ENCODE results near the gene CDKN3. TPM values are rescaled to one million over a fixed set of nuclear protein-coding genes. Genes with fewer than 3 reads are reported as not detected.
"Not testable (repeated sequence)": the region's sequence is repeated elsewhere in the genome, so short reads cannot be mapped to it uniquely, and the experiment has no call there.

CDKN3 gene
- polyA plus RNA-seq, 1 donor = 15.1 TPM

DNA sequence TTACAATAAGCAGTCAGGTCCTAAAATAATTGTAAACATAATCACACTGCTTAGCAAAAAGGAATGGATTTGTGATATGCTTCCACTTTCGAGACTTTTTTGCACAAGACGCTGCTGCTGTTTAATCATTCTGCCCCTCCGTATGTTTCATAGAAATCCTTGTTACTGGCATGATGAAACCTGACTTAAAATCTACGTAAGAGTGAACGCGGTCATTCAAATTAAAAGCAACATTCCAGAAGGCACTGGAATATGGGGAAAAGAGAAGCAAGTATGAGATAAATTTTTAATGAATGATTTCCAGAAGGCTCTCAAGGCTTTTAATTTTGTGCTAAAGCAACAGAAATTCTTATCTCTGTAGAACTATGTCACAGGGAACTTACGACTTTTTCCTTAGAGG, 43.2 kb downstream of the CDKN3 start:
- Histone ChIP-seq H3K36me3 (ENCODE audit: control insufficient read depth, insufficient read depth, low read length) (no peaks in the 10 kb centered on the region), H3K9me3 (ENCODE audit: control insufficient read depth, low read depth, low read length) (no peaks in the 10 kb centered on the region), H3K27ac (ENCODE audit: low read length) (peak overlapping the region; percentile 64), H3K27me3 (ENCODE audit: control insufficient read depth, insufficient read depth, low read length) (no peaks in the 10 kb centered on the region), H3K4me3 (ENCODE audit: low read length) (peak overlapping the region; percentile 74), H3K4me1 (ENCODE audit: control insufficient read depth, insufficient read depth, low read length) (no peaks in the 10 kb centered on the region)
- DNase-seq = no peak
- no CpG with 5 or more reads among the region's 7 CpGs for WGBS (ENCODE audit: insufficient coverage, low lambda C conversion rate)

DNA sequence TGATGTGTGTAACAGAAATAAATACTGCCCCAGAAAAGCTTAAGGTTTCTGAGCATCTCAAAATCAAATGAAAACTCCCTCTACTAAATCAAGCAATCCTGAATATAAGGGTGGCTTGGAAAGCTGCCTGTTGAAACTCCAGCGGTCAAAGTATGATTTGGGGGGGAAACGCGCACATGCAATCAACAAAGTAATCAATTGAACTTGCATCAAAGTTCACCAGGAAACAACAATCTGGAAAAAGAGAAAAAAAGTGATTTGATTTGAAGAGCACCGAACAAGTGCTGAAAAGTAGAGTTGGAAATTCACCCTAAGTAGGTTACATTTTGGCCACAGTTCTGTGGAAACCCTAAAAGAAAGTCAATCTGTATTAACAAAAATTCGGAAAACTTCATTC, 43.7 kb downstream of the CDKN3 start:
- Histone ChIP-seq H3K4me1 (ENCODE audit: control insufficient read depth, insufficient read depth, low read length) (no peaks in the 10 kb centered on the region), H3K27ac (ENCODE audit: low read length) (peak overlapping the region; percentile 64), H3K36me3 (ENCODE audit: control insufficient read depth, insufficient read depth, low read length) (no peaks in the 10 kb centered on the region), H3K4me3 (ENCODE audit: low read length) (peak overlapping the region; percentile 74), H3K27me3 (ENCODE audit: control insufficient read depth, insufficient read depth, low read length) (no peaks in the 10 kb centered on the region), H3K9me3 (ENCODE audit: control insufficient read depth, low read depth, low read length) (no peaks in the 10 kb centered on the region)
- WGBS (ENCODE audit: insufficient coverage, low lambda C conversion rate) = 0% methylated on average over 1 of the region's 5 CpGs
- peak in 1 of 2 donors; percentile 14 for DNase-seq

DNA sequence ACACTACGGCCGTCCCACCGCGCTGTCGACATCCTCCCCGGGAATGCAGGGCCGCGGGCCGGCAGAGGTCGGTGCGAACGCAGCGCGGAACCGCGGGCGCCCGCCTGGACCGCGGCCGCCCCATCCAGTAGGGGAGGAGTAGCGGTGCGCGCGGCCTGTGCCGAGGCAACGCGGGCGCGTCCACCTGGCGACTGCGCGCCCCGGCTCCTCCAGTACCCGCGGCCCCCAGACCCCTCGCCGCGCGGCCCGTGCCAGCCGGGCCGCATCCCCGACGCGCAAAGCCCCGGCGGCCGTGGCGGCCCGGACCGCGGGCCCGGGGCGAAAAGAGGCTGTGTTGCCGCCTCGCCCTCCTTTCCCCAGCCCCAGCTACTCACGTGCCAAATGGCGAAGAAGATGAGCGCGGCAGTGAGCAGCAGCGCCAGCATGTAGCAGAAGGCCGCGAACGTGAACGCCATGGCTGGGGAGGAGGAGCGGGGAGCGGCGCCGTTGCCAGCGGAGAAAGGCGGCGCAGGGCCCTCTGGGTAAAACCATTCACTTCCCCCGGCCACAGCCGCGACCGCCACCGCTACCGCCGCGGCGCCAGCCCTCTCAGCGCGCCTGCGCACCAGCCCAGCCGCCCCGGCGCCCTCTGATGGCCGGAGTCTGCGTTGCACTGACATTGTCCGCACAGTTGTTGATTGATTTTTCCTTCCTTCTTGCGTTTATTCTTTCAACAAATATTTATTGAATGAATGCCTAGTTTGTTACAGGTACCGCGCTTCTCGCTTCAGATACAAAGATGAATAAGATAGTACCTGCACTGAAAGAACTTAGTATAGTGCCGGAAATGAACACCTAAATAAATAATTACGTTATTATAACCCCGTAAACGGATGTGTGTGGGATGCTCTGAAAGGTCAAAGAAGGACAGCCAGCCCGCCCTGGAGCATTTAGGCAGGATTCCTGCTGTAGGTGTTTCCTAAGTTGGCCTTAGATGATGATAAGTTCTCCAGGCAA, 44.4 kb downstream of the CDKN3 start, which contains the start of gene CNIH1:
Gene CNIH1, minus strand, starts transcription at position 502 of the 996 bp plus-strand sequence. Its CDS starts 47 bp downstream, at position 455.
- Histone ChIP-seq H3K27me3 (ENCODE audit: control insufficient read depth, insufficient read depth, low read length) (no peaks in the 10 kb centered on the region), H3K9me3 (ENCODE audit: control insufficient read depth, low read depth, low read length) (no peaks in the 10 kb centered on the region), H3K4me3 (ENCODE audit: low read length) (peak within 1 kb of the TSS; percentile 74), H3K27ac (ENCODE audit: low read length) (peak within 1 kb of the TSS; percentile 91), H3K4me1 (ENCODE audit: control insufficient read depth, insufficient read depth, low read length) (peaks cover 3% of the 10 kb centered on the region), H3K36me3 (ENCODE audit: control insufficient read depth, insufficient read depth, low read length) (no peaks in the 10 kb centered on the region)
- 0% methylated on average over 1 of the region's 100 CpGs for WGBS (ENCODE audit: insufficient coverage, low lambda C conversion rate)
- peak; percentile 92 to 96 for DNase-seq

DNA sequence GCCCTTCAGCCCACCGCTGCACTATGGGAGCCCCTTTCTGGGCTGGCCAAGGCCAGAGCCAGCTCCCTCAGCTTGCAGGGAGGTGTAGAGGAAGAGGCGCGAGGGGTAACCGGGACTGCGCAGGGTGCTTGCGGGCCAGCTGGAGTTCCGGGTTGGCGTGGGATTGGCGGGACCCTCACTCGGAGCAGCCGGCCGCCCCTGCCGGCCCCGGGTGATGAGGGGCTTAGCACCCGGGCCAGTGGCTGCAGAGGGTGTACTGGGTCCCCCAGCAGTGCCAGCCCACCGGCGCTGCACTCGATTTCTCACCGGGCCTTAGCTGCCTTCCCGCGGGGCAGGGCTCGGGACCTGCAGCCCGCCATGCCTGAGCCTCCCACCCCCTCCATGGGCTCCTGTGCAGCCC, 46.2 kb downstream of the CDKN3 start:
- not testable (repeated sequence) for H3K27me3 ChIP-seq (ENCODE audit: control insufficient read depth, insufficient read depth, low read length); H3K4me3 ChIP-seq (ENCODE audit: low read length); H3K9me3 ChIP-seq (ENCODE audit: control insufficient read depth, low read depth, low read length); H3K36me3 ChIP-seq (ENCODE audit: control insufficient read depth, insufficient read depth, low read length); DNase-seq; H3K27ac ChIP-seq (ENCODE audit: low read length)
- peaks cover 11% of the 10 kb centered on the region for H3K4me1 ChIP-seq (ENCODE audit: control insufficient read depth, insufficient read depth, low read length)
- no CpG with 5 or more reads among the region's 23 CpGs for WGBS (ENCODE audit: insufficient coverage, low lambda C conversion rate)

DNA sequence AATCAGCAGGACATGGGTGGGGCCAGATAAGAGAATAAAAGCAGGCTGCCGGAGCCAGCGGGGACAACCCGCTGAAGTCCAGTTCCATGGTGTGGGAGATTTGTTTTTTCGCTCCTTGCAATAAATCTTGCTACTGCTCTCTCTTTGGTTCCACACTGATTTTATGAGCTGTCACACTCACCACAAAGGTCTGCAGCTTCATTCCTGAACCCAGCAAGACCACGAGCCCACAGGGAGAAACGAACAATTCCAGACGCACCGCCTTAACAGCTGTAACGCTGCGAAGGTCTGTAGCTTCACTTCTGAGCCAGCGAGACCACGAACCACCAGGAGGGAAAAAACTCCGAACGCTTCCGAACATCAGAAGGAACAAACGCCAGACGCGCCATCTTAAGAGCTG, 47.2 kb downstream of the CDKN3 start:
- no peak for DNase-seq
- H3K9me3 ChIP-seq (ENCODE audit: control insufficient read depth, low read depth, low read length) = no peaks in the 10 kb centered on the region
- peaks cover 11% of the 10 kb centered on the region for H3K4me1 ChIP-seq (ENCODE audit: control insufficient read depth, insufficient read depth, low read length)
- WGBS (ENCODE audit: insufficient coverage, low lambda C conversion rate) = 75% methylated on average over 8 of the region's 18 CpGs
- no peak overlapping the region for H3K27ac ChIP-seq (ENCODE audit: low read length)
- H3K27me3 ChIP-seq (ENCODE audit: control insufficient read depth, insufficient read depth, low read length) = no peaks in the 10 kb centered on the region
- no peaks in the 10 kb centered on the region for H3K36me3 ChIP-seq (ENCODE audit: control insufficient read depth, insufficient read depth, low read length)
- H3K4me3 ChIP-seq (ENCODE audit: low read length) = no peak overlapping the region

DNA sequence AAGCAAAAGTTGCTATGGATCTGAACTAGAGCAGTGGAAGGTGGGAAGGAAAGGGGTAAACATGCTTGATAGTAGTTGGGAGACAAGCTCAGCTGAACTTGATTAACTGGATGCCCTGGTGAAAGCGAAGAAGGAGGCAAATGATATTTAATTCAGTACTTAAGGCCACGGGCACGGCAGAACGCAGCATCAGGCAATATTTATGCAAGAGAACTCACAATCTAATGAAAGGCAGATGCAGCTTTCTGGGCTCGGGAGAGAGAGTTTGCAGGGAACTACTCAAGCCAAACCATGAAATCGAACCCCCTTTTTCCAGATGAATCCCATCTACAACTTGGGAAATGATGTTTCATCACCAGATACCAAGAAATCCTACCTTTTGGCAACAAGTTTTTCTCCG, 47.9 kb downstream of the CDKN3 start:
- H3K27me3 ChIP-seq (ENCODE audit: control insufficient read depth, insufficient read depth, low read length) = no peaks in the 10 kb centered on the region
- H3K4me1 ChIP-seq (ENCODE audit: control insufficient read depth, insufficient read depth, low read length) = peaks cover 11% of the 10 kb centered on the region
- H3K27ac ChIP-seq (ENCODE audit: low read length) = no peak overlapping the region
- DNase-seq = no peak
- no peak overlapping the region for H3K4me3 ChIP-seq (ENCODE audit: low read length)
- no peaks in the 10 kb centered on the region for H3K36me3 ChIP-seq (ENCODE audit: control insufficient read depth, insufficient read depth, low read length)
- WGBS (ENCODE audit: insufficient coverage, low lambda C conversion rate) = 97% methylated on average over 5 of the region's 7 CpGs
- H3K9me3 ChIP-seq (ENCODE audit: control insufficient read depth, low read depth, low read length) = no peaks in the 10 kb centered on the region

DNA sequence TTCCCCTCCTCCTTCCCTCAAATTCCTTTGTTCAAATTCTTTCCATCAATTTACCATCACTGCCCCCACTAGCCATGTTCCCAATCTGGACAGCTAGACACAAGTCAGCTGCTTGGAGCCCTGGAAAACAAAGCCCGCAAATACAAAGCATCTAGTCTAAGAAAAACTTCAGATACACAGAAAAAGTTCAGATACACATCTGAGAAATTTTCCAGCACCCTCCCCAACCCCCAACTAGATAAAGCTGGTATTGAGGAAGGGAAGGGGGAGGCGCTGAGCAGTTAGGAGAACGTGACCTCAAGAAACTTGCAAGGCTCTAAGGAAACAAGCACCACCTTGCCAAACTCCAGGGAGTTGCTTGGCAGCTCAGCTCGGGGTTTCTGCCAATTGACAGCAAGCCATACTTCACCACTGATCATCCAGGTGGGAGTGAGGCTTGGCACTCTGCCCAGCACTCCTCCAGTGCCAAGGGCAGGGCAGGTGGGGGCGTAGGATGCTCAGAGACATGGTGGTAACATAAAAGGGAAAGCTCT, 49.4 kb downstream of the CDKN3 start:
- H3K4me1 ChIP-seq (ENCODE audit: control insufficient read depth, insufficient read depth, low read length) = peaks cover 11% of the 10 kb centered on the region
- no peaks in the 10 kb centered on the region for H3K36me3 ChIP-seq (ENCODE audit: control insufficient read depth, insufficient read depth, low read length)
- no peaks in the 10 kb centered on the region for H3K27me3 ChIP-seq (ENCODE audit: control insufficient read depth, insufficient read depth, low read length)
- peak overlapping the region; percentile 59 for H3K27ac ChIP-seq (ENCODE audit: low read length)
- DNase-seq = peak; percentile 18 to 47
- no peaks in the 10 kb centered on the region for H3K9me3 ChIP-seq (ENCODE audit: control insufficient read depth, low read depth, low read length)
- no peak overlapping the region for H3K4me3 ChIP-seq (ENCODE audit: low read length)
- no CpG with 5 or more reads among the region's 5 CpGs for WGBS (ENCODE audit: insufficient coverage, low lambda C conversion rate)

DNA sequence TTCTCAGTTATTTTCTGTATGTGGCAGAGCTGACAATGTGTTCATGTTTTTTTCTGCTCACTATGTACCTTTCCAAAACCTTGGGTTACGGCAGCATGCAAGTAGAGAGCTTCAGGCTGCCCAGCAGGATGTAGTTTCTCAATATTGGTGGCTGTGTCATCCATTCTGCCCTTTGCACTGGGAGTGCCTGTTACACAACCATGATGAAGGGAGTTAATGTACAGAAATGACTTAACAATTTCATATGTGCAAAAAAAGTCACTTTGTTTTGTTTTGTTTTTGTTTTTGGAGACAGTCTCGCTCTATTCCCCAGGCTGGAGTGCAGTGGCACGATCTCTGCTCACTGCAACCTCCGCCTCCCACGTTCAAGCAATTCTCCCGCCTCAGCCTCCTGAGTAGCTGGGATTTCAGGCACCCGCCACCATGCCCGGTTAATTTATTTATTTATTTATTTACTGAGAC, 50.5 kb downstream of the CDKN3 start:
- Histone ChIP-seq H3K36me3 (ENCODE audit: control insufficient read depth, insufficient read depth, low read length) (no peaks in the 10 kb centered on the region), H3K9me3 (ENCODE audit: control insufficient read depth, low read depth, low read length) (no peaks in the 10 kb centered on the region), H3K4me1 (ENCODE audit: control insufficient read depth, insufficient read depth, low read length) (peaks cover 11% of the 10 kb centered on the region), H3K4me3 (ENCODE audit: low read length) (no peak overlapping the region), H3K27ac (ENCODE audit: low read length) (peak overlapping the region; percentile 59), H3K27me3 (ENCODE audit: control insufficient read depth, insufficient read depth, low read length) (no peaks in the 10 kb centered on the region)
- DNase-seq = peak; percentile 90 to 96
- whole genome bisulfite sequencing (ENCODE audit: insufficient coverage, low lambda C conversion rate) = no CpG with 5 or more reads among the region's 8 CpGs

DNA sequence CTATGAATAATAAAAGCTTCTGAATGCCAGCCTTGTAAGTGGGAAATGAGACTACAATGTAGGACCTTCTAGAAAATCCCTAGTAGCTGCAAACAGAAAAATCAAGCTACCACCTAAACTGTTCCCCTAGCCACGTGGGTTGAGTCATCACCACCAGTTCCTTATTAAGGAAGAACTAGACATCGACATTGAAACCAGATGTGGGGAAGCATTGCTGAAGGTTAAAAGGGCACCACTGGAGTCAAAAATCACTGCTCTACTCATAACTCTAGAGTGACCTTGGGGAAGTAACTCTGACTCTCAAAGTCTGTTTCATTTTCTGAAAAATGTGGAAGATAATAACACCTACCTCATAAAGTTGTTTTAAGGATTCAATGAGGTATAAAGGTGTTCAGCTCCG, 53.7 kb downstream of the CDKN3 start:
- Histone ChIP-seq H3K27me3 (ENCODE audit: control insufficient read depth, insufficient read depth, low read length) (no peaks in the 10 kb centered on the region), H3K4me1 (ENCODE audit: control insufficient read depth, insufficient read depth, low read length) (peaks cover 11% of the 10 kb centered on the region), H3K27ac (ENCODE audit: low read length) (no peak overlapping the region), H3K36me3 (ENCODE audit: control insufficient read depth, insufficient read depth, low read length) (no peaks in the 10 kb centered on the region), H3K4me3 (ENCODE audit: low read length) (no peak overlapping the region), H3K9me3 (ENCODE audit: control insufficient read depth, low read depth, low read length) (no peaks in the 10 kb centered on the region)
- WGBS (ENCODE audit: insufficient coverage, low lambda C conversion rate) = 100% methylated on average over 1 of the region's 3 CpGs
- DNase-seq = no peak

DNA sequence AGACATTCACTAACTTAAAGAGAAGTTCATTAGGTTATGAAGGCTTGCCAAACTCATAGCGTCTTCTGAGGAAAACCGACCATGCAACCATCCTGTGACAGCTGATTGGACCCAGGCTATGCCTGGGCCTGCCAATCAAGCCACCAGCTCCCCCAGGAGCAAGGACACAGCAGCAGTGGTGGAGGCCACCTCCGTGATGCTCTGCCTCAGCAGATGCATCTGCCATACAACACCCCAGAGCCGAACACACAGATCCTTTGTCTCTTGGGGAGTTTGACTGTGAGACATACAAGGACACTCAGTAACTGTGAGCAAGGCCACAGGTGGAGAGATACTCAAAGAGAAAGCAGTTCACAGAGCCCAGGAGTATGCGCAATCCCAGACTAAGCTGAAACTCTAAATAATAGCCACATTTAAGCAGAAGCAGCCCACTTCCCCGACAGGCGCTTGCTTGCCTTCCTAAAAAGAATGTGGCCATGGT, 54.4 kb downstream of the CDKN3 start:
- no peaks in the 10 kb centered on the region for H3K36me3 ChIP-seq (ENCODE audit: control insufficient read depth, insufficient read depth, low read length)
- peaks cover 9% of the 10 kb centered on the region for H3K4me1 ChIP-seq (ENCODE audit: control insufficient read depth, insufficient read depth, low read length)
- no CpG with 5 or more reads among the region's 7 CpGs for WGBS (ENCODE audit: insufficient coverage, low lambda C conversion rate)
- H3K27me3 ChIP-seq (ENCODE audit: control insufficient read depth, insufficient read depth, low read length) = no peaks in the 10 kb centered on the region
- no peaks in the 10 kb centered on the region for H3K9me3 ChIP-seq (ENCODE audit: control insufficient read depth, low read depth, low read length)
- no peak for DNase-seq
- no peak overlapping the region for H3K27ac ChIP-seq (ENCODE audit: low read length)
- H3K4me3 ChIP-seq (ENCODE audit: low read length) = no peak overlapping the region
